Measurements from ENCODE around the gene PLBD1.

- no peak for TF ChIP-seq CTCF (IDR thresholded peaks at IDR 0.05)
- no peak for TF ChIP-seq EP300 (IDR thresholded peaks at IDR 0.05)
- no peak for TF ChIP-seq POLR2A (IDR thresholded peaks at IDR 0.05)
Observed at GRCh38 chr12:14514946-14515345, 52.7 kb downstream of the PLBD1 start.

Data from upper lobe of left lung (tissue), 4 donors.